ENCODE data around the gene CPD.
"Not testable (repeated sequence)": the region's sequence is repeated elsewhere in the genome, so short reads cannot be mapped to it uniquely, and the experiment has no call there.

CPD gene

GRCh38 chr17:30341703-30342249, 37.0 kb upstream of the CPD start:
- Histone ChIP-seq H3K9ac (no peak overlapping the region), H4K20me1 (no peaks in the 10 kb centered on the region), H3K36me3 (no peaks in the 10 kb centered on the region), H3K27ac (no peak overlapping the region), H3K9me3 (replicated peaks in 1 of 11) (no peaks in the 10 kb centered on the region), H3K4me2 (no peak overlapping the region), H3K4me1 (peaks cover 14 to 70% (median 34%) of the 10 kb centered on the region in 10 experiments), H3K4me3 (no peak overlapping the region), H3K27me3 (no peaks in the 10 kb centered on the region)
- TF ChIP-seq Cebpa-rat (IDR thresholded peaks at IDR 0.05), result no peak

- H4K20me1 ChIP-seq; H3K9me3 ChIP-seq (replicated peaks in 1 of 11); H3K27ac ChIP-seq; H3K4me3 ChIP-seq; H3K27me3 ChIP-seq; H3K36me3 ChIP-seq; H3K9ac ChIP-seq: not testable (repeated sequence)
- Histone ChIP-seq H3K4me1 (peaks cover 14 to 58% (median 31%) of the 10 kb centered on the region in 10 experiments), H3K4me2 (peak overlapping the region in 5 of 11 experiments; percentile 47 to 72 (median 63); a peak in 8 of 22 replicates)
These were observed 35.5 kb upstream of the CPD start for GRCh38 chr17:30343244-30343643.

GRCh38 chr17:30343796-30344195, 34.9 kb upstream of the CPD start:
- Histone ChIP-seq H3K9ac (no peak overlapping the region), H3K4me3 (no peak overlapping the region), H3K4me1 (peaks cover 14 to 53% (median 29%) of the 10 kb centered on the region in 10 experiments), H3K4me2 (peak overlapping the region; percentile 40 to 72 (median 54); a peak in 21 of 22 replicates), H3K27ac (peak overlapping the region in 4 of 11 experiments; percentile 39 to 77 (median 56); a peak in 8 of 22 replicates), H3K27me3 (no peaks in the 10 kb centered on the region), H3K36me3 (no peaks in the 10 kb centered on the region), H4K20me1 (no peaks in the 10 kb centered on the region), H3K9me3 (replicated peaks in 1 of 11) (no peaks in the 10 kb centered on the region)
- TF ChIP-seq Cebpa-rat (IDR thresholded peaks at IDR 0.05), result no peak

GRCh38 chr17:30344283-30345088, 34.2 kb upstream of the CPD start:
- peaks cover 14 to 47% (median 27%) of the 10 kb centered on the region in 10 experiments for H3K4me1 ChIP-seq
- peak overlapping the region in 4 of 11 experiments; percentile 39 to 77 (median 60); a peak in 8 of 22 replicates for H3K27ac ChIP-seq
- H3K9me3 ChIP-seq (replicated peaks in 1 of 11), result no peaks in the 10 kb centered on the region
- no peaks in the 10 kb centered on the region for H3K36me3 ChIP-seq
- peak in 6 of 11 experiments; percentile 7 to 69 (median 40); a peak in 5 of 22 replicates for TF ChIP-seq Cebpa-rat (IDR thresholded peaks at IDR 0.05)
- no peaks in the 10 kb centered on the region for H3K27me3 ChIP-seq
- no peaks in the 10 kb centered on the region for H4K20me1 ChIP-seq
- H3K4me2 ChIP-seq, result peak overlapping the region; percentile 40 to 72 (median 54)
- H3K4me3 ChIP-seq, result no peak overlapping the region
- H3K9ac ChIP-seq, result peak overlapping the region in 2 of 11 experiments; percentile 1 to 63; a peak in 2 of 22 replicates

GRCh38 chr17:30345089-30345433, 33.7 kb upstream of the CPD start:
- peaks cover 14 to 43% (median 27%) of the 10 kb centered on the region in 10 experiments for H3K4me1 ChIP-seq
- H3K9me3 ChIP-seq (replicated peaks in 1 of 11), result no peaks in the 10 kb centered on the region
- H3K27me3 ChIP-seq, result no peaks in the 10 kb centered on the region
- H3K27ac ChIP-seq, result peak overlapping the region in 6 of 11 experiments; percentile 22 to 77 (median 44); a peak in 9 of 22 replicates
- no peaks in the 10 kb centered on the region for H3K36me3 ChIP-seq
- H4K20me1 ChIP-seq, result no peaks in the 10 kb centered on the region
- H3K4me2 ChIP-seq, result peak overlapping the region in 10 of 11 experiments; percentile 40 to 72 (median 56); a peak in 19 of 22 replicates
- TF ChIP-seq Cebpa-rat (IDR thresholded peaks at IDR 0.05), result peak in 2 of 11 experiments; percentile 1 to 2; a peak in 2 of 22 replicates
- no peak overlapping the region for H3K4me3 ChIP-seq
- H3K9ac ChIP-seq, result peak overlapping the region in 2 of 11 experiments; percentile 25 to 63; a peak in 3 of 22 replicates

- Histone ChIP-seq H3K4me3 (no peak overlapping the region), H3K4me2 (peak overlapping the region in 7 of 11 experiments; percentile 45 to 72 (median 63); a peak in 12 of 22 replicates), H4K20me1 (no peaks in the 10 kb centered on the region), H3K9ac (peak overlapping the region in 2 of 11 experiments; percentile 25 to 63; a peak in 3 of 22 replicates), H3K9me3 (replicated peaks in 1 of 11) (no peaks in the 10 kb centered on the region), H3K36me3 (no peaks in the 10 kb centered on the region), H3K4me1 (peaks cover 14 to 37% (median 24%) of the 10 kb centered on the region in 10 experiments), H3K27me3 (no peaks in the 10 kb centered on the region), H3K27ac (peak overlapping the region in 6 of 11 experiments; percentile 22 to 77 (median 44); a peak in 9 of 22 replicates)
- no peak for TF ChIP-seq Cebpa-rat (IDR thresholded peaks at IDR 0.05)
These were observed 33.1 kb upstream of the CPD start for GRCh38 chr17:30345527-30346075.

- no peaks in the 10 kb centered on the region for H4K20me1 ChIP-seq
- peak overlapping the region in 4 of 11 experiments; percentile 45 to 72 (median 69); a peak in 5 of 22 replicates for H3K4me2 ChIP-seq
- no peaks in the 10 kb centered on the region for H3K36me3 ChIP-seq
- H3K27me3 ChIP-seq, result no peaks in the 10 kb centered on the region
- no peak overlapping the region for H3K9ac ChIP-seq
- peaks cover 14 to 34% (median 23%) of the 10 kb centered on the region in 10 experiments for H3K4me1 ChIP-seq
- H3K4me3 ChIP-seq, result no peak overlapping the region
- no peak overlapping the region for H3K27ac ChIP-seq
- TF ChIP-seq Cebpa-rat (IDR thresholded peaks at IDR 0.05), result no peak
- 0 out of 22 replicates have a peak, but pooled peaks cover 0 to 1% (median 0%) of the 10 kb centered on the region in 11 experiments for H3K9me3 ChIP-seq (replicated peaks in 1 of 11)
These were observed 32.4 kb upstream of the CPD start for GRCh38 chr17:30346221-30346795.

- TF ChIP-seq Cebpa-rat (IDR thresholded peaks at IDR 0.05), result no peak
These were observed 31.2 kb upstream of the CPD start for GRCh38 chr17:30347488-30347887.

More at GRCh38 chr17:30347488-30347887, 31.2 kb upstream of the CPD start:
- Histone ChIP-seq H3K9ac (no peak overlapping the region), H3K4me1 (peaks cover 14 to 37% (median 23%) of the 10 kb centered on the region in 10 experiments), H3K27ac (no peak overlapping the region), H3K9me3 (replicated peaks in 1 of 11) (peaks cover 0 to 11% (median 0%) of the 10 kb centered on the region in 11 experiments; a peak in 1 of 22 replicates), H3K36me3 (no peaks in the 10 kb centered on the region), H4K20me1 (no peaks in the 10 kb centered on the region), H3K4me3 (no peak overlapping the region), H3K4me2 (no peak overlapping the region), H3K27me3 (no peaks in the 10 kb centered on the region)

Data from BLaER1 treated with 17β-estradiol and CSF1 and Interleukin-3, amounts not matched to agents 10 nM and 100 nM (cell line).